ENCODE data around the gene TCP11.

TCP11 gene

GRCh38 chr6:35165630-35166071 is 24.5 kb upstream of the TCP11 start:
- DNase-seq (ENCODE audit: insufficient read length, low spot score) = no peak
- no peak for FAIRE-seq
- no peak for TF ChIP-seq CTCF (IDR thresholded peaks at IDR 0.05; ENCODE audit: insufficient read depth, missing control alignments)

GRCh38 chr6:35164868-35165267 is 23.7 kb upstream of the TCP11 start:
- FAIRE-seq = no peak

GRCh38 chr6:35164277-35164676 is 23.1 kb upstream of the TCP11 start:
- TF ChIP-seq CTCF (IDR thresholded peaks at IDR 0.05; ENCODE audit: insufficient read depth, missing control alignments) = no peak
- DNase-seq (ENCODE audit: insufficient read length, low spot score) = no peak
- FAIRE-seq = no peak

More at GRCh38 chr6:35164868-35165267, 23.7 kb upstream of the TCP11 start:
- no peak for TF ChIP-seq CTCF (IDR thresholded peaks at IDR 0.05; ENCODE audit: insufficient read depth, missing control alignments)
- no peak for DNase-seq (ENCODE audit: insufficient read length, low spot score)

- FAIRE-seq (no peak), DNase-seq (ENCODE audit: insufficient read length, low spot score) (no peak)
- no peak for TF ChIP-seq CTCF (IDR thresholded peaks at IDR 0.05; ENCODE audit: insufficient read depth, missing control alignments)
These were observed 22.7 kb upstream of the TCP11 start for GRCh38 chr6:35163836-35164235.

- FAIRE-seq (no peak), DNase-seq (ENCODE audit: insufficient read length, low spot score) (no peak)
- no peak for TF ChIP-seq CTCF (IDR thresholded peaks at IDR 0.05; ENCODE audit: insufficient read depth, missing control alignments)
These were observed 20.9 kb upstream of the TCP11 start for GRCh38 chr6:35161776-35162607.

GRCh38 chr6:35161266-35161665 is 20.1 kb upstream of the TCP11 start:
- FAIRE-seq (no peak), DNase-seq (ENCODE audit: insufficient read length, low spot score) (no peak)
- no peak for TF ChIP-seq CTCF (IDR thresholded peaks at IDR 0.05; ENCODE audit: insufficient read depth, missing control alignments)

GRCh38 chr6:35160642-35161041 is 19.5 kb upstream of the TCP11 start:
- DNase-seq (ENCODE audit: insufficient read length, low spot score) (peak; percentile 34), FAIRE-seq (peak; percentile 84)
- TF ChIP-seq CTCF (IDR thresholded peaks at IDR 0.05; ENCODE audit: insufficient read depth, missing control alignments) = no peak

Data from D721Med (cell line).